Pancreas (tissue), 10 donors: Measurements from ENCODE around the gene SLC25A41. TPM values are rescaled to one million over a fixed set of nuclear protein-coding genes. Genes with fewer than 3 reads are reported as not detected.

ENCODE experiments used
- ATAC-seq, 4 donors: fragments of 200-7000 bp; cut with Tn5 transposase; one replicate each; pipeline versions ENCODE4 v1.8.0 to v1.9.1; 2020; ENCODE audit warnings: mild to moderate bottlenecking in 4 of 4, moderate library complexity in 4 of 4
- DNase-seq, 6 donors: peaks; one replicate each; pipeline ENCODE4 v3.0.0-alpha.2; 2020
- FAIRE-seq: peaks from 2 replicates; lab custom pipeline; 2012; peaks lifted over from hg19 to GRCh38; lab: Jason Lieb, UNC
- H3K27ac ChIP-seq, 4 donors: fragments of 200-600 bp; sonication (generic); 1 replicate in 3 of 4; 2 replicates in 1 of 4; pipeline versions ENCODE4 v1.5.0 to v1.8.0; 2020
- H3K27me3 ChIP-seq, 4 donors: fragments of 200-600 bp; one replicate each; pipeline ENCODE4 v1.8.0; 2021
- H3K36me3 ChIP-seq, 3 donors: fragments of 200-600 bp; sonication (generic) in 1 of 3; one replicate each; pipeline versions ENCODE4 v1.5.0 to v1.8.0; 2020 to 2021
- H3K4me1 ChIP-seq, 3 donors: fragments of 200-600 bp; one replicate each; pipeline ENCODE4 v1.8.0; 2021
- H3K4me3 ChIP-seq, 4 donors: fragments of 200-600 bp; sonication (generic) in 2 of 4; one replicate each; pipeline versions ENCODE4 v1.5.0 to v1.8.0; 2020 to 2021
- H3K9me3 ChIP-seq, 4 donors: fragments of 200-600 bp; one replicate each; pipeline ENCODE4 v1.8.0; 2021
- CTCF ChIP-seq, 4 donors: fragments of 200-600 bp; sonication (generic) in 3 of 4; IDR thresholded peaks; one replicate each; pipeline versions ENCODE4 v1.5.0 to v1.8.0; 2021; ENCODE audit warnings: antibody characterized with exemption in 4 of 4
- WGBS, 2 donors: extraction: QIAGEN DNeasy Blood & Tissue Kit; methylation state at CpG; one replicate each; pipeline ENCODE4 v1.1.7; 2013; 5-methylcytosine and 5-hydroxymethylcytosine counted together
- intact Hi-C, 3 donors: fragments of 100-400 bp; cut with DNase I; formaldehyde crosslinking; loops; one replicate each; pipeline versions ENCODE4 v1.11.1 to v1.14.2; 2022
- polyA plus RNA-seq, 2 donors: library from polyadenylated mRNA; stranded (reverse); fragments of 200-250 nt; gene quantifications; one replicate each; pipeline ENCODE4 v1.2.3, GENCODE V29; 2013
- total RNA-seq, 6 donors: library from RNA; stranded (reverse); fragmentation: NEBNext Ultra II Directional in 4 of 6; extraction: Animal tissue kit (Norgen Biotek cat#: 25700) in 4 of 6; gene quantifications; one replicate each; pipeline versions ENCODE4 v1.2.1 to v1.2.4, GENCODE V29; 2021 to 2023
- donor health status: healthy with polysubstance abuse.
- donor health status: DM: no; HTN: no; CAD: no; lungs with moderate emphysema.
- donor health status: DM: no; HTN: no; CAD: no.
- donor health status: control.
- donor health status: control.
- donor health status: Bipolar disorder and iron deficiency.
- donor health status: DM: yes; HTN: yes; CAD: no.
- donor health status: DM: no; HTN: no; CAD: no.
- donor health status: DM: no; HTN: no; CAD: no.
- donor health status: DM: yes; HTN: yes; CAD: no.

SLC25A41 gene
- total RNA-seq, result under 1 TPM in 4 of 6 donors, not detected in 2; 0.12 to 0.20 (median 0.15) TPM
- under 1 TPM; 0.85 to 0.91 TPM for polyA plus RNA-seq

- H3K27ac ChIP-seq, result no peak within 1 kb of the TSS
- no peak for DNase-seq
- no peak for TF ChIP-seq CTCF (IDR thresholded peaks at IDR 0.05)
- H3K9me3 ChIP-seq, result no peaks in the 10 kb centered on the region
- H3K27me3 ChIP-seq, result no peaks in the 10 kb centered on the region
- no peaks in the 10 kb centered on the region for H3K4me1 ChIP-seq
- 85 to 96% methylated on average over 10 of the region's 10 CpGs for WGBS, 2 donors
- no peak for ATAC-seq
- no peak within 1 kb of the TSS for H3K4me3 ChIP-seq
- intact Hi-C loops, result no loop called here
- H3K36me3 ChIP-seq, result no peaks in the 10 kb centered on the region
- no peak for FAIRE-seq
These were observed at the start of gene SLC25A41 for GRCh38 chr19:6433663-6434062. SLC25A41 (minus strand) TSS chr19:6433763; CDS start chr19:6433693, 70 bp downstream.

- 39 to 46% methylated on average over 3 of the region's 3 CpGs for WGBS, 2 donors
- intact Hi-C loops, result no loop called here
- no peaks in the 10 kb centered on the region for H3K4me1 ChIP-seq
- no peaks in the 10 kb centered on the region for H3K27me3 ChIP-seq
- no peak for TF ChIP-seq CTCF (IDR thresholded peaks at IDR 0.05)
- no peak overlapping the region for H3K4me3 ChIP-seq
- FAIRE-seq (no peak), DNase-seq (no peak), ATAC-seq (no peak)
- H3K36me3 ChIP-seq, result no peaks in the 10 kb centered on the region
- no peaks in the 10 kb centered on the region for H3K9me3 ChIP-seq
- no peak overlapping the region for H3K27ac ChIP-seq
These were observed 49.7 kb upstream of the SLC25A41 start for GRCh38 chr19:6483235-6483634.

GRCh38 chr19:6482343-6482686, 48.8 kb upstream of the SLC25A41 start:
- FAIRE-seq, result no peak
- no peaks in the 10 kb centered on the region for H3K36me3 ChIP-seq
- H3K4me3 ChIP-seq, result no peak overlapping the region
- intact Hi-C loops, result no loop called here
- no peak for ATAC-seq
- H3K27ac ChIP-seq, result no peak overlapping the region
- no peaks in the 10 kb centered on the region for H3K4me1 ChIP-seq
- no peak for TF ChIP-seq CTCF (IDR thresholded peaks at IDR 0.05)
- WGBS, 2 donors, result 92 to 95% methylated on average over 8 of the region's 8 CpGs
- DNase-seq, result no peak
- H3K9me3 ChIP-seq, result no peaks in the 10 kb centered on the region
- H3K27me3 ChIP-seq, result no peaks in the 10 kb centered on the region

- peak in 3 of 4 donors; percentile 65 to 88 (median 71) for ATAC-seq
- FAIRE-seq, result no peak
- no peak for DNase-seq
- Histone ChIP-seq H3K27me3 (no peaks in the 10 kb centered on the region), H3K4me3 (peak within 1 kb of the TSS in 1 of 4 donors; percentile 18), H3K9me3 (no peaks in the 10 kb centered on the region), H3K36me3 (no peaks in the 10 kb centered on the region), H3K27ac (no peak within 1 kb of the TSS), H3K4me1 (peaks cover 0 to 2% (median 0%) of the 10 kb centered on the region in 3 donors)
- peak in 2 of 4 donors; percentile 20 to 27 for TF ChIP-seq CTCF (IDR thresholded peaks at IDR 0.05)
- intact Hi-C loops, result no loop called here
- 35 to 41% methylated on average over 24 of the region's 24 CpGs for WGBS, 2 donors
These were observed 48.2 kb upstream of the SLC25A41 start, which contains the start of gene DENND1C for GRCh38 chr19:6481541-6482342. DENND1C (minus strand) TSS chr19:6481787; CDS start chr19:6481695, 92 bp downstream.
